ENCODE measurements around the gene ARHGAP40.

ARHGAP40 gene

DNA sequence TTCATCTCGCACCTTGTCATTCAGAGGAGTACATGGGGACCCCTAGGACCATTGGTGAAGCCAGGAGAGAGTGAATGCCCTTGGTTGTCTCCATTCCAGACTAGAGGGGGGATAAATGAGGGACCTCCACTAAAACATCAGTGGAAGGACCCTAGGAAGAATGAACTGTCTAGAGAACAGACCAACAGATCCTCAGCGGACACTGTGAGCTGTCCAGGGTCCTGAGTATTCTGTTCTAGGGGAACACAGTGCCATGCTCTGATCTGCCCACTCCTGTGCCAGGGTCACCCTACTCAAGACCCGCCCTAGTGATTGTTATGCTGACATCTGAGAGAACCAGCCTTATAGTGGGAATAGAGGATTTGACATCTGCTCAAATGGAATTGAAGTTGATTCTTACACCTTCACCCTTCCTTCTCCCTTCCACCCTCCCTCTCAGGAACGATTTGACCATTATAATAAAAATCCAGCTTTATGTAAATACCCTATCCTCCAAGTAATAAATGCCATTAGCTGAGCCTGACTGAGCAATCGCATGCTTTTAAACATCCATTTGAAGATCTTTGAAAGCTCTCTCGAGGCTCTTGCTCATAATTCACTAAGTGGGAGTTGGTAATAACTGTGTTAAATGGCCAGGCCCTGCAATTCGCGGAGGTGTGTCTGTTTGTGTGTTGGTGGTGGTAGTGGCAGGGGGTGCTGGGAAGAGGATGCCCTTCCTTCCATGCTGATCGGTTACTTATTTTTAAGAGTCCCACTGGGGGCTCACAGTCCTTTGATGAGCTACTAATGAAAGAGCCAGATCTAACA is 79.1 kb downstream of the ARHGAP40 start:
- no peak for DNase-seq (ENCODE audit: low spot score)

DNA sequence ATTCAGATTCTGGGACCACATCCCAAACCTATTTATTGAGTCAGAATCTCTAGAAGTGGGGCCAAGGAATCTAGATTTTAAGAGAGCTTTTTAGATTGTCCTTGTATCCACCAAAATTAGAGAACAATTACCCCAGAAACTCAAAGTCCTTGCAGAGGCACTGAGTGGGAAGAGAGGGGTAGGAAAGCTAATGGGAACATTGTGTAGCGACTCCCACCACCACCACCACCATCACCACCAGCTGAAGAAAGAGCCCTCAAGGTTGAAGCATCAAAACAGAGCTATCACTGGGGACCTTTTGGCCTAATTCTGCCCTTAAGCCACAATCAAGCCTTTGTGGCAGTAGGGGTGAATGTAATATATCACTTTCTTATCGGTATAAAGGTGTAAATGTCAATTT is 83.7 kb downstream of the ARHGAP40 start:
- no peak for DNase-seq (ENCODE audit: low spot score)

DNA sequence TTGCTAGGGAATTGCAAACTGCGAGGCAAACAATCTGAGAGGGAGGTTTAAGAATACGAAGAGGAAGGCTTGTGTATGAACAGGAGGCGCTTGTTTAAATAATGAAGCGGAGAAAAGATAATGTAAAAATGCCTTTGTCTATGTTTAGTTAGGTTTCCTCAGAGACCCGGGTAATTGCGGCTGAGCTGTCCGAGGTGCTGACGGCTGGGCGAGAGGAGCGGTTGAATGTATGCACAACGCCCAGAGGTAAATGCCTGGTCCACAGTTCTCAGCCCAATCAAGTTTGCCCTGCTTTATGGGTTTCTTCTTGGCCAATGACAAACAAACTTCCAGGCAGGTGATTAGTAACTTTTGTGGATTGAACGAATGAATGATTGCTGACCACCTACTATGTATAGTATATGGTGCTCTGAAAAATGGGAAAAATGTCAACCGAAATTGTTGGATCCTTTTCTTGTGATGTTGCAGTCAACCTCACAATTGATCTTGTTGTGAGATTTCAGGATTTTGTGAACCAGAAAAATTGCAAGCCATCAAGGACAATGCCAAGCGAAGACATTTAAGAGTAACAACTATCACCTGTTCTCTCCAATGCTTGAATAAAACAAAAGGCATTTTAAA is 84.4 kb downstream of the ARHGAP40 start:
- peak; percentile 21 for DNase-seq (ENCODE audit: low spot score)

DNA sequence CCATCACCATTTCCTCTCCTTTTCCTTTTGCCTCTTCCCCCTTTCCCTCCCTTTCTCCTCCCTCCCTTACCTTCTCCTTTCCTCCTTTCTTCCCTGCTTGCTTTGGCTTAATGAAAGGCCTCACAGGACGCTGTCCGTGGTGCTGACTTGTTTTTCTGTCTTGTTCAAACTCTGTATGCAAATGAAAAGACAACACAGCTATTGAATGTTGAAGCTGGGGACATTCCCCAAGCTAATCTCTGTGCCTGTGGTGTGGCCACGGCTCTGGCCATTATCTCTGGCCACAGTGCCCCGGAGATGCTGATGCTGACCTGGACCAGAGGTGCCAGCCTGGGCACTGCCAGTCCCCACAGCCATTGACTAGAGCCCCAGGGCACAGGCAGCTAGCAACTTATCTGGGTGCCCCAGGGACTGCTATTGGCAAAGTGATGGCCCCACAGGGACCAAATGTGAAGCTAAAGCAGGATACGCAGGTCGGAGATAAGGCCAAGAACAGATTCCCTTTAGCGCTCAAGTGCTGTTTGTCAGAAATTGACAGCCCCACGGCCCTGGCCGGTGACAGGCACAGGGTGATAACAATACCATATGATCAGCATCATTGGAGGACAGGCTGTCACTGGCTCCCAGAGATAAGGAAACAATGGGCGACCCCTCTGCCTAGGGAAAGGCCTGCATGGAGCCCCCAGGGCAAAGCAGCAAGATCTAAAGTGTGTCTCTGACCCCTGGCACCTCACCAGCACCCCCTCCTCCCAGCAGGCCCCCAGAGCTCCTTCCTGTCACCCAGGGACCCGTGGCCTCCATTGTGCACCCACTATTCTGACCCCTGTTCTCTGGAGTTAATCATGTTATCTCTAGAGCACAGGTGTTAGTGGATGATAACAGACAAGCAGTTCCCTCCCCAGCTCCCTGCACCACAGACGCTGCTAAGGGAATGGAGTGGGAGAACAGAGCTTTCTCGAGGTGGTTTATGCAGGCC is 91.1 kb downstream of the ARHGAP40 start:
- DNase-seq (ENCODE audit: low spot score), result peak; percentile 30

DNA sequence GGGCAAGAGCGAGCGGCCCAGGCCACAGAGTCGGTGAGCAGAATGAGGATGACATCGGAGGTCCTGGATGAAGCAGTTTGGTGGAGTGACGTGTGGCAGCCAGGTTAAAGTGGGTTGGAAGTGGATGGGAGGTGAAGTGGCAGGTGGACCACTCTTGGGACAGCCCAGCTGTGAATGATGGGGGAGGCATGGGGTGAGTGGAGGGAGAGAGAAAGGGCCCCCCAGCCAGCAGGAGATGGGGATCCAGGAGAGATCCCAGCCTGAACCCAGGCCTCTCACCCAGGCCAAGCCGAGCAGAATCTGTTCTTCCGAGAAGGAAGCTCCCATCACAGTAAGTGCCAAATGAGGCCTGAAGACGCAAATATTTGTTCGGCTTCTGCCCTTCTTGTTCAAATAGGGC is 95.7 kb downstream of the ARHGAP40 start:
- DNase-seq (ENCODE audit: low spot score), result no peak

DNA sequence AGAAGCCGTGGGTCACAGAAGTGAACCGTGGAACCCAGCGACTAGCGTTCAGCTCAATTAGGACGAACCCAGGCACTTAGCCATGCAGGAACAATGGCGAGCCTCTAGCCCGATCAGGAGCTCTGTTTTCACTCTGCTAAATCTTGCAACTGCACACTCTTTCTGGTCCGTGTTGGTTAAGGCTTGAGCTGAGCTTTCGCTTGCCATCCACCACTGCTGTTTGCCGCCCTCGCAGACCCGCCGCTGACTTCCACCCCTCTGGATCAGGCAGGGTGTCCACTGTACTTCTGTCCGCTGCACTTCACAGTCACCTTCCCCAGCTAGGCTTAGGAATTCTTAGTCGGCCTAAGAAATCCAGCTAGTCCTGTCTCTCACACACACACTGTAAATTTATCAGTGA is 96.9 kb downstream of the ARHGAP40 start:
- DNase-seq (ENCODE audit: low spot score), result no peak

DNA sequence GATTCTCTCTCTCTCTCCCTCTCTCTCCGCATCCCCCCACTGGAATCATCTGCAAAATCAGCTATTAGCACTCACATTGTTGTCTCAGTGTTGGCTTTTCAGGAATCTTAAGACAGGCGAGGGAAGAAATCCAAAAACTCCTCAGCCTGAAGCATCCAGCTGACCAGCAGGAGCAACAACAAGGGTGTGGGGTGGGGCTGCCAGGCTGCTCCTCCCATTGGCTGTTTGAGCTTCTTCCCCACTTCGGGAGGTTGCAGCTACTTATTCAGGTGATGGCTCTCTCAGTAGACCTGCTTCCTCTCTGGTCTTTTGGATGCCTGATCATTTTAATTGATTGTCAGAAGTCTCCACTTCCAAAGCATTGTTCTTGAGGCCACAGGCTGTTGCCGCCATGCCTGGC is 98.5 kb downstream of the ARHGAP40 start:
- no peak for DNase-seq (ENCODE audit: low spot score)
